DND-41 (cell line): ENCODE measurements around the gene NAA20.

Experiments used
- ATAC-seq: fragments of 200-7000 bp; cut with Tn5 transposase; 3 replicates; pipeline ENCODE4 v1.9.1; 2021; ENCODE audit warnings: low read depth; ENCODE audit not compliant: insufficient read depth
- DNase-seq: peaks from one replicate; pipeline ENCODE4 v3.0.0-alpha.2; 2020
- H2AFZ ChIP-seq: 2 replicates; pipeline ENCODE4 v1.6.0; 2012; ENCODE audit warnings: low read depth, low read length
- H3K27ac ChIP-seq: 2 replicates; pipeline ENCODE4 v1.5.1; 2012; ENCODE audit warnings: low read length, inconsistent platforms
- H3K27me3 ChIP-seq: fragments of 200-600 bp; sonication (generic); 2 replicates; pipeline ENCODE4 v1.6.0; 2012; ENCODE audit warnings: low read length, mild to moderate bottlenecking, inconsistent platforms; ENCODE audit not compliant: insufficient read depth, poor library complexity
- H3K36me3 ChIP-seq: 2 replicates; pipeline ENCODE4 v1.5.1; 2012; ENCODE audit warnings: low read length, inconsistent platforms; ENCODE audit not compliant: insufficient read depth
- H3K4me1 ChIP-seq: 2 replicates; pipeline ENCODE4 v1.5.1; 2012; ENCODE audit warnings: mild to moderate bottlenecking, low read length; ENCODE audit not compliant: insufficient read depth
- H3K4me2 ChIP-seq: 2 replicates; pipeline ENCODE4 v1.6.0; 2012; ENCODE audit warnings: mild to moderate bottlenecking, moderate library complexity, low read length, inconsistent platforms; ENCODE audit not compliant: insufficient read depth
- H3K4me3 ChIP-seq, 2 experiments: fragments of 200-600 bp in 1 of 2; shearing (Covaris generic) in 1 of 2; 2 replicates each; pipeline ENCODE4 v1.5.1; 2012 to 2016; ENCODE audit warnings: inconsistent platforms in 2 of 2, low read length in 2 of 2, mild to moderate bottlenecking in 2 of 2, low read depth in 1 of 2, moderate library complexity in 1 of 2
- H3K79me2 ChIP-seq: 2 replicates; pipeline ENCODE4 v1.6.0; 2012; ENCODE audit warnings: low read length, inconsistent platforms; ENCODE audit not compliant: insufficient read depth
- H3K9ac ChIP-seq: 2 replicates; pipeline ENCODE4 v1.6.0; 2012; ENCODE audit warnings: low read depth, mild to moderate bottlenecking, inconsistent platforms, low read length, moderate library complexity
- H3K9me3 ChIP-seq: 2 replicates; pipeline ENCODE4 v1.5.1; 2012; ENCODE audit warnings: low read length, moderate library complexity, mild to moderate bottlenecking, inconsistent platforms; ENCODE audit not compliant: insufficient read depth, severe bottlenecking
- H4K20me1 ChIP-seq: 2 replicates; pipeline ENCODE4 v1.6.0; 2012; ENCODE audit warnings: low read length; ENCODE audit not compliant: insufficient read depth
- CTCF ChIP-seq: IDR thresholded peaks from 2 replicates; pipeline ENCODE4 v1.5.1; 2012; ENCODE audit warnings: borderline replicate concordance, low read length, moderate library complexity, mild to moderate bottlenecking; ENCODE audit not compliant: poor library complexity, severe bottlenecking; ENCODE audit errors: extremely low read depth
- EZH2 ChIP-seq: IDR thresholded peaks from 3 replicates; pipeline ENCODE4 v1.6.1; 2012; ENCODE audit warnings: borderline replicate concordance, low read depth, mild to moderate bottlenecking, moderate library complexity, low read length, inconsistent platforms; ENCODE audit not compliant: severe bottlenecking

Gene NAA20

GRCh38 chr20:20017844-20018185 is 653 bp downstream of the NAA20 start:
- H3K36me3 ChIP-seq, result peaks cover 23% of the 10 kb centered on the region
- H3K27ac ChIP-seq, result peak overlapping the region; percentile 75
- no peaks in the 10 kb centered on the region for H3K27me3 ChIP-seq
- peak overlapping the region; percentile 87 for H3K4me2 ChIP-seq
- peak overlapping the region; percentile 80 for H2AFZ ChIP-seq
- H3K79me2 ChIP-seq, result peaks cover 60% of the 10 kb centered on the region
- H3K4me3 ChIP-seq, result peak overlapping the region; percentile 94 to 99
- peaks cover 44% of the 10 kb centered on the region for H4K20me1 ChIP-seq
- DNase-seq, result peak; percentile 21
- peaks cover 42% of the 10 kb centered on the region for H3K4me1 ChIP-seq
- no peaks in the 10 kb centered on the region for H3K9me3 ChIP-seq
- peak overlapping the region; percentile 92 for H3K9ac ChIP-seq
- peak; percentile 22 for ATAC-seq
- TF ChIP-seq CTCF, result no peak
- TF ChIP-seq EZH2, result no peak

GRCh38 chr20:20018366-20018765 is 1.2 kb downstream of the NAA20 start:
- Histone ChIP-seq H3K9ac (peak overlapping the region; percentile 92), H3K4me2 (peak overlapping the region; percentile 87), H3K4me3 (peak overlapping the region; percentile 94 to 99; a peak in 3 of 4 replicates), H3K9me3 (no peaks in the 10 kb centered on the region), H3K27me3 (no peaks in the 10 kb centered on the region), H3K79me2 (peaks cover 65% of the 10 kb centered on the region), H2AFZ (no peak overlapping the region), H3K36me3 (peaks cover 27% of the 10 kb centered on the region), H3K27ac (peak overlapping the region; percentile 12; the same call in 1 of the 2 replicates), H4K20me1 (peaks cover 47% of the 10 kb centered on the region), H3K4me1 (peaks cover 42% of the 10 kb centered on the region)
- TF ChIP-seq CTCF (no peak), EZH2 (no peak)
- ATAC-seq, result no peak
- DNase-seq, result no peak

- Histone ChIP-seq H3K79me2 (peaks cover 73% of the 10 kb centered on the region), H3K4me1 (peaks cover 42% of the 10 kb centered on the region), H3K36me3 (peaks cover 30% of the 10 kb centered on the region), H2AFZ (no peak overlapping the region), H3K9ac (peak overlapping the region; percentile 92; the same call in 1 of the 2 replicates), H3K27me3 (no peaks in the 10 kb centered on the region), H3K4me2 (peak overlapping the region; percentile 87), H4K20me1 (peaks cover 50% of the 10 kb centered on the region), H3K27ac (no peak overlapping the region), H3K9me3 (no peaks in the 10 kb centered on the region), H3K4me3 (peak overlapping the region in 1 of 2 experiments; percentile 94; a peak in 2 of 4 replicates)
- no peak for DNase-seq
- no peak for ATAC-seq
- TF ChIP-seq CTCF, result no peak
- TF ChIP-seq EZH2, result no peak
These were observed 2.0 kb downstream of the NAA20 start for GRCh38 chr20:20019123-20019522.

- no peak overlapping the region for H3K9ac ChIP-seq
- no peak for ATAC-seq
- TF ChIP-seq CTCF (no peak), EZH2 (no peak)
- no peaks in the 10 kb centered on the region for H3K9me3 ChIP-seq
- peaks cover 42% of the 10 kb centered on the region for H3K4me1 ChIP-seq
- no peak overlapping the region for H3K27ac ChIP-seq
- no peaks in the 10 kb centered on the region for H3K27me3 ChIP-seq
- H3K36me3 ChIP-seq, result peaks cover 45% of the 10 kb centered on the region
- no peak overlapping the region for H2AFZ ChIP-seq
- H3K4me3 ChIP-seq, result no peak overlapping the region
- peak overlapping the region; percentile 87; the same call in 1 of the 2 replicates for H3K4me2 ChIP-seq
- peaks cover 62% of the 10 kb centered on the region for H4K20me1 ChIP-seq
- no peak for DNase-seq
- H3K79me2 ChIP-seq, result peaks cover 91% of the 10 kb centered on the region
These were observed 3.7 kb downstream of the NAA20 start for GRCh38 chr20:20020908-20021307.
